Osteoblast (primary cell): ENCODE data around the gene RALGDS. TPM values are rescaled to one million over a fixed set of nuclear protein-coding genes. Genes with fewer than 3 reads are reported as not detected.

Experiments used
- DNase-seq: peaks from one replicate; pipeline ENCODE4 v3.0.0; 2011; ENCODE audit warnings: low spot score, mixed read lengths; ENCODE audit not compliant: insufficient read length; ENCODE audit errors: missing footprints
- H2AFZ ChIP-seq: 2 replicates; pipeline ENCODE4 v1.6.0; 2011; ENCODE audit warnings: mild to moderate bottlenecking, low read length
- H3K27ac ChIP-seq: 2 replicates; pipeline ENCODE4 v1.5.1; 2011; ENCODE audit warnings: mild to moderate bottlenecking, low read depth, low read length, moderate library complexity
- H3K27me3 ChIP-seq: 2 replicates; pipeline ENCODE4 v1.6.0; 2012; ENCODE audit warnings: mild to moderate bottlenecking, control low read depth, inconsistent platforms, low read length, moderate library complexity; ENCODE audit not compliant: insufficient read depth
- H3K36me3 ChIP-seq: 2 replicates; pipeline ENCODE4 v1.5.1; 2011; ENCODE audit warnings: mild to moderate bottlenecking, low read length, control low read depth, moderate library complexity; ENCODE audit not compliant: insufficient read depth
- H3K4me1 ChIP-seq: 2 replicates; pipeline ENCODE4 v1.5.1; 2011; ENCODE audit warnings: mild to moderate bottlenecking, low read length, control low read depth, moderate library complexity; ENCODE audit not compliant: insufficient read depth
- H3K4me2 ChIP-seq: 2 replicates; pipeline ENCODE4 v1.6.0; 2011; ENCODE audit warnings: mild to moderate bottlenecking, low read length; ENCODE audit not compliant: insufficient read depth
- H3K4me3 ChIP-seq: fragments of 200-600 bp; sonication (generic); 3 replicates; pipeline ENCODE4 v1.5.1; 2012; ENCODE audit warnings: mild to moderate bottlenecking, low read length, inconsistent platforms; ENCODE audit not compliant: insufficient read depth
- H3K79me2 ChIP-seq: 2 replicates; pipeline ENCODE4 v1.6.0; 2012; ENCODE audit warnings: mild to moderate bottlenecking, low read length, control low read depth, inconsistent platforms; ENCODE audit not compliant: insufficient read depth
- H3K9me3 ChIP-seq: 2 replicates; pipeline ENCODE4 v1.5.1; 2011; ENCODE audit warnings: low read depth, low read length, control low read depth
- H4K20me1 ChIP-seq: 2 replicates; pipeline ENCODE4 v1.6.0; 2012; ENCODE audit warnings: mild to moderate bottlenecking, low read length, control low read depth; ENCODE audit not compliant: insufficient read depth
- CTCF ChIP-seq: IDR thresholded peaks from 2 replicates; pipeline ENCODE4 v1.5.1; 2011; ENCODE audit warnings: mild to moderate bottlenecking, low read depth, low read length, moderate library complexity; ENCODE audit errors: extremely low read depth
- total RNA-seq: library from RNA; depleted of rRNA; stranded (reverse); fragments of >200 nt; gene quantifications from 2 replicates; pipeline ENCODE4 v1.2.3, GENCODE V29; 2012

The RALGDS gene
- total RNA-seq, 1 donor, result 11.2 TPM

GRCh38 chr9:133165452-133165730 is 44.4 kb upstream of the RALGDS start:
- H2AFZ ChIP-seq, result no peak overlapping the region
- H3K36me3 ChIP-seq, result no peaks in the 10 kb centered on the region
- TF ChIP-seq CTCF, result no peak
- peaks cover 6% of the 10 kb centered on the region for H3K27me3 ChIP-seq
- H3K9me3 ChIP-seq, result no peaks in the 10 kb centered on the region
- no peaks in the 10 kb centered on the region for H3K79me2 ChIP-seq
- peaks cover 8% of the 10 kb centered on the region for H3K4me1 ChIP-seq
- no peak for DNase-seq
- no peak overlapping the region for H3K4me2 ChIP-seq
- no peaks in the 10 kb centered on the region for H4K20me1 ChIP-seq
- H3K27ac ChIP-seq, result no peak overlapping the region
- H3K4me3 ChIP-seq, result no peak overlapping the region

- Histone ChIP-seq H3K4me2 (peak overlapping the region; percentile 81), H2AFZ (peak overlapping the region; percentile 77), H3K79me2 (no peaks in the 10 kb centered on the region), H4K20me1 (no peaks in the 10 kb centered on the region), H3K9me3 (no peaks in the 10 kb centered on the region), H3K4me1 (peaks cover 8% of the 10 kb centered on the region), H3K4me3 (peak overlapping the region; percentile 75), H3K27me3 (peaks cover 6% of the 10 kb centered on the region), H3K27ac (no peak overlapping the region), H3K36me3 (no peaks in the 10 kb centered on the region)
- no peak for DNase-seq
- no peak for TF ChIP-seq CTCF
Measured at GRCh38 chr9:133164191-133164590, 43.2 kb upstream of the RALGDS start.

- Histone ChIP-seq H3K4me2 (peak within 1 kb of the TSS; percentile 81), H2AFZ (peak within 1 kb of the TSS; percentile 77), H3K27me3 (peaks cover 6% of the 10 kb centered on the region), H3K36me3 (no peaks in the 10 kb centered on the region), H3K9me3 (no peaks in the 10 kb centered on the region), H3K4me1 (peaks cover 8% of the 10 kb centered on the region), H4K20me1 (no peaks in the 10 kb centered on the region), H3K79me2 (no peaks in the 10 kb centered on the region), H3K4me3 (peak within 1 kb of the TSS; percentile 75), H3K27ac (no peak within 1 kb of the TSS)
- TF ChIP-seq CTCF, result no peak
- DNase-seq, result peak; percentile 94
Measured at GRCh38 chr9:133163504-133164172, 42.6 kb upstream of the RALGDS start, which contains the start of gene GBGT1. Gene GBGT1, minus strand, starts transcription at chr9:133163914. Its CDS starts 1,502 bp downstream, at chr9:133162412.

- no peaks in the 10 kb centered on the region for H3K79me2 ChIP-seq
- peak overlapping the region; percentile 81 for H3K4me2 ChIP-seq
- no peaks in the 10 kb centered on the region for H3K9me3 ChIP-seq
- H2AFZ ChIP-seq, result no peak overlapping the region
- H3K27me3 ChIP-seq, result peaks cover 6% of the 10 kb centered on the region
- H3K36me3 ChIP-seq, result no peaks in the 10 kb centered on the region
- peak overlapping the region; percentile 75 for H3K4me3 ChIP-seq
- DNase-seq, result peak; percentile 81
- H3K27ac ChIP-seq, result no peak overlapping the region
- H3K4me1 ChIP-seq, result peaks cover 8% of the 10 kb centered on the region
- no peak for TF ChIP-seq CTCF
- H4K20me1 ChIP-seq, result no peaks in the 10 kb centered on the region
Measured at GRCh38 chr9:133162861-133163503, 41.9 kb upstream of the RALGDS start.
